ENCODE data around the gene LTC4S.
"Not testable (repeated sequence)": the region's sequence is repeated elsewhere in the genome, so short reads cannot be mapped to it uniquely, and the experiment has no call there.

Gene LTC4S

GRCh38 chr5:179777456-179777855 lies 16.3 kb upstream of the LTC4S start:
- Mint-ChIP-seq H3K4me1 (ENCODE audit: low read depth in 2 of 2) (peaks cover 0 to 5% of the 10 kb centered on the region in 2 donors), H3K27ac (peak overlapping the region in 1 of 2 donors; percentile 78), H3K36me3 (ENCODE audit: insufficient read depth) (peaks cover 23% of the 10 kb centered on the region), H3K4me3 (no peak overlapping the region), H3K27me3 (no peaks in the 10 kb centered on the region), H3K9me3 (no peaks in the 10 kb centered on the region)
- no peak for ATAC-seq (replicated peaks)
- no peak for DNase-seq

GRCh38 chr5:179777909-179778308 lies 15.9 kb upstream of the LTC4S start:
- Mint-ChIP-seq H3K27ac (peak overlapping the region; percentile 72 to 78), H3K27me3 (no peaks in the 10 kb centered on the region), H3K9me3 (no peaks in the 10 kb centered on the region), H3K4me1 (ENCODE audit: low read depth in 2 of 2) (peaks cover 0 to 5% of the 10 kb centered on the region in 2 donors), H3K4me3 (no peak overlapping the region), H3K36me3 (ENCODE audit: insufficient read depth) (peaks cover 19% of the 10 kb centered on the region)
- ATAC-seq (replicated peaks), result no peak
- no peak for DNase-seq

GRCh38 chr5:179778591-179778990 lies 15.2 kb upstream of the LTC4S start:
- Mint-ChIP-seq H3K4me3 (no peak overlapping the region), H3K27me3 (no peaks in the 10 kb centered on the region), H3K27ac (peak overlapping the region; percentile 72 to 78), H3K9me3 (no peaks in the 10 kb centered on the region), H3K4me1 (ENCODE audit: low read depth in 2 of 2) (peaks cover 0 to 5% of the 10 kb centered on the region in 2 donors), H3K36me3 (ENCODE audit: insufficient read depth) (peaks cover 15% of the 10 kb centered on the region)
- no peak for DNase-seq
- no peak for ATAC-seq (replicated peaks)

- DNase-seq, result no peak
- no peak for ATAC-seq (replicated peaks)
- Mint-ChIP-seq H3K9me3 (no peaks in the 10 kb centered on the region), H3K27me3 (no peaks in the 10 kb centered on the region), H3K4me3 (no peak overlapping the region), H3K36me3 (ENCODE audit: insufficient read depth) (peaks cover 8% of the 10 kb centered on the region), H3K4me1 (ENCODE audit: low read depth in 2 of 2) (peaks cover 0 to 5% of the 10 kb centered on the region in 2 donors), H3K27ac (no peak overlapping the region)
These were observed 14.0 kb upstream of the LTC4S start for GRCh38 chr5:179779826-179780225.

- Mint-ChIP-seq H3K27me3 (no peaks in the 10 kb centered on the region), H3K27ac (no peak overlapping the region), H3K4me1 (ENCODE audit: low read depth in 2 of 2) (peaks cover 0 to 5% of the 10 kb centered on the region in 2 donors), H3K4me3 (no peak overlapping the region), H3K36me3 (ENCODE audit: insufficient read depth) (peaks cover 5% of the 10 kb centered on the region), H3K9me3 (no peaks in the 10 kb centered on the region)
- ATAC-seq (replicated peaks) (no peak), DNase-seq (no peak)
These were observed 13.4 kb upstream of the LTC4S start for GRCh38 chr5:179780362-179780761.

GRCh38 chr5:179781846-179782245 lies 11.9 kb upstream of the LTC4S start:
- H3K4me1 Mint-ChIP-seq (ENCODE audit: low read depth in 2 of 2), result peaks cover 4 to 5% of the 10 kb centered on the region in 2 donors
- no peak overlapping the region for H3K4me3 Mint-ChIP-seq
- ATAC-seq (replicated peaks), result no peak
- peak overlapping the region; percentile 23 to 41 for H3K27ac Mint-ChIP-seq
- no peaks in the 10 kb centered on the region for H3K9me3 Mint-ChIP-seq
- DNase-seq, result no peak
- no peaks in the 10 kb centered on the region for H3K36me3 Mint-ChIP-seq (ENCODE audit: insufficient read depth)
- H3K27me3 Mint-ChIP-seq, result no peaks in the 10 kb centered on the region

- Mint-ChIP-seq H3K4me3 (no peak overlapping the region), H3K9me3 (no peaks in the 10 kb centered on the region), H3K27ac (no peak overlapping the region)
These were observed 10.7 kb upstream of the LTC4S start for GRCh38 chr5:179783128-179783527.

GRCh38 chr5:179786861-179787260 lies 6.9 kb upstream of the LTC4S start:
- Mint-ChIP-seq H3K27me3 (no peaks in the 10 kb centered on the region), H3K36me3 (ENCODE audit: insufficient read depth) (peaks cover 3% of the 10 kb centered on the region), H3K9me3 (no peaks in the 10 kb centered on the region), H3K4me3 (no peak overlapping the region), H3K4me1 (ENCODE audit: low read depth in 2 of 2) (peaks cover 0 to 4% of the 10 kb centered on the region in 2 donors), H3K27ac (peak overlapping the region in 1 of 2 donors; percentile 74)
- ATAC-seq (replicated peaks), result no peak
- DNase-seq, result no peak

More at GRCh38 chr5:179783128-179783527, 10.7 kb upstream of the LTC4S start:
- H3K36me3 Mint-ChIP-seq (ENCODE audit: insufficient read depth), result no peaks in the 10 kb centered on the region
- peaks cover 4 to 5% of the 10 kb centered on the region in 2 donors for H3K4me1 Mint-ChIP-seq (ENCODE audit: low read depth in 2 of 2)
- DNase-seq (no peak), ATAC-seq (replicated peaks) (no peak)
- H3K27me3 Mint-ChIP-seq, result no peaks in the 10 kb centered on the region

DNA sequence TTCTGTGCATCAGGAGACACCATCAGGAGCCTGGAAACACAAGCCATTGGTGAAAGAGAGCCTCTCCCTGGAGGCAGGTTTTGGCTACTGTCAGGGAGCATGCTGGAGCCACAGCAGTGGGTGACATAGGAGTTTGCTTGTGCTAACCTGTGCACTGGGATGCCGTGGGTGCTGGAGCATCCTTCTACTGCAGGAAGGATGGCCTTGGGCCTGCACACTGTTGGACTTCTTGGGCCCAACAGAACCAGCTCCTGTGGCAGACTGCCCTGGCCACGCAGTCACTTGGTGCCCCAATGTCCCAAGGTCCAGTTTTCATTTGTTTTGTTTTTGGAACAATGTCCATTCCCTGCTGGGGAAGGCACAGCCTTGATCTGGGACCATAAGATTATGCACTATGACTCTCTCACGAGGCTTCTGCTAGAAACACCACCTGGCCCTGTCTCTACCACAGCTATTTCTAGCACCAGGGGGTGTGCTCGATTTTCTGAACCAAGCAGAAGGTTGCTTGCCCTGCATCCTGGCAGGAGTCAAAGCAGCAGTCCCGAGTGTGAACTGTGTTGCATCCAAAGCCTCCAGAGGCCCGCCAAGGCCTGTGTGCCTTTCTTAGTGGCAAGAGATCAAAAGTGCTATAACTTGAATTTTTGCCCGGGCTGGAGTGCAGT lies 5.5 kb upstream of the LTC4S start:
- Mint-ChIP-seq H3K4me1 (ENCODE audit: low read depth in 2 of 2) (peaks cover 7 to 9% of the 10 kb centered on the region in 2 donors), H3K9me3 (no peaks in the 10 kb centered on the region), H3K36me3 (ENCODE audit: insufficient read depth) (peaks cover 3% of the 10 kb centered on the region), H3K4me3 (no peak overlapping the region), H3K27me3 (no peaks in the 10 kb centered on the region), H3K27ac (no peak overlapping the region)
- ATAC-seq (replicated peaks) (no peak), DNase-seq (no peak)

DNA sequence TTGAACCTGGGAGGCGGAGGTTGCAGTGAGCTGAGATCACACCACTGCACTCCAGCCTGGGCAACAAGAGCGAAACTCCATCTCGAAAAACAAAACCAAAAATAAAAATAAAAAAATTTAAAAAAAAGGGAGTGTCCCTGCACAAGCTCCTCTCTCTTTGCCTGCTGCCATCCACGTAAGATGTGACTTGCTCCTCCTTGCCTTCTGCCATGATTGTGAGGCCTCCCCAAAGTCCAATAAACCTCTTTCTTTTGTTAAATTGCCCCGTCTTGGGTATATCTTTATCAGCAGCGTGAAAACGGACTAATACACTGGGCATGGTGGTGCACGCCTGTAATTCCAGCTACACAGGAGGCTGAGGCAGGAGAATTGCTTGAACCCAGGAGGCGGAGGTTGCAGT lies 4.5 kb upstream of the LTC4S start:
- not testable (repeated sequence) for H3K4me3 Mint-ChIP-seq; DNase-seq; ATAC-seq (replicated peaks); H3K27me3 Mint-ChIP-seq; H3K36me3 Mint-ChIP-seq (ENCODE audit: insufficient read depth); H3K27ac Mint-ChIP-seq; H3K9me3 Mint-ChIP-seq
- H3K4me1 Mint-ChIP-seq (ENCODE audit: low read depth in 2 of 2), result peaks cover 15 to 19% of the 10 kb centered on the region in 2 donors

- Mint-ChIP-seq H3K4me3 (peak overlapping the region in 1 of 2 donors; percentile 20), H3K36me3 (ENCODE audit: insufficient read depth) (peaks cover 25% of the 10 kb centered on the region), H3K9me3 (no peaks in the 10 kb centered on the region), H3K4me1 (ENCODE audit: low read depth in 2 of 2) (peaks cover 23 to 34% of the 10 kb centered on the region in 2 donors), H3K27me3 (no peaks in the 10 kb centered on the region), H3K27ac (peak overlapping the region; percentile 71 to 97)
- no peak for DNase-seq
- no peak for ATAC-seq (replicated peaks)
These were observed 1.7 kb upstream of the LTC4S start for GRCh38 chr5:179791881-179792611.

DNA sequence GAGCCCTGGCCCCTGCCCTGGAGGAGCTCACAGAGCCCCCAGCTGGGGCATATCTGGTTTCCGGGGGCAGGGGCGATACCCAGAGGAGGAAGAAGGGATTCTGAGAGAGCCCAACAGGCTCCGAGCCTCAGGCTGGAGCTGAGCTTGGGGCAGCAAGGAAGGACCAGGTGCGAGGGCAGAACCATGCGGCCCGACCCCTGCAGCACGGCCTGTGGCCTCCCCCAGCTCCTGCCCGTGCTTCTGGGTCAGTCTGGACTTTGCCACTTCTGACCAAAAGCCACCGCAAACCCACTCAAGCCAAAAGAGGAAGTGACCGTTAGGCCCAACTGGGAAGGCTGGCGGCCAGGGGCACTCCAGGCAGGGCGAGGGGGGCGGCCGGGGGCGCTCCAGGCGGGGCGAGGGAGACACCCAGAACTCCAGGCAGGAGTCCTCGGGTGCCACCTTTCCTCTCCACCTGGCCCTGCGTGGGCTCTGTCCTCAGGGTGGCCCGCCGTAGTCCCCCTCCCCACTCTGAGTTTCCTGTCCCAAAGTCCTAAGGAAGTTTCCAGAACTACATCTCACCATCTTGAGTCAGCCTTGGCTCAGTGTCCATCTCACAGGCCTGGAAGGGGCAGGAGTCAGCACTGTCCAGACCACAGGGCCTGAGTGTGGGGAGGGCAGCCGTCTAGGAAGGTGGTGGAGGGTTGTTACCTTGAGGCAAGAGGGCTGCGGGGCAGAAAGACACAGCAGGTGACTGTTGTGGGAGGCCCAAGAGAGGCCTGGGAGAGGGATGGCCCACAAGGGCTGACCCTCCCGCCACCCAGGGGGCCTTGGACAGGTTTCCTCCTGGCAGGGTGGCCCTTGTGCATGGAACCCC lies 946 bp upstream of the LTC4S start:
- H3K36me3 Mint-ChIP-seq (ENCODE audit: insufficient read depth), result peaks cover 32% of the 10 kb centered on the region
- ATAC-seq (replicated peaks) (no peak), DNase-seq (no peak)
- peaks cover 24 to 34% of the 10 kb centered on the region in 2 donors for H3K4me1 Mint-ChIP-seq (ENCODE audit: low read depth in 2 of 2)
- no peaks in the 10 kb centered on the region for H3K27me3 Mint-ChIP-seq
- peak overlapping the region; percentile 76 to 77 for H3K4me3 Mint-ChIP-seq
- H3K9me3 Mint-ChIP-seq, result no peaks in the 10 kb centered on the region
- H3K27ac Mint-ChIP-seq, result peak overlapping the region; percentile 88 to 97

DNA sequence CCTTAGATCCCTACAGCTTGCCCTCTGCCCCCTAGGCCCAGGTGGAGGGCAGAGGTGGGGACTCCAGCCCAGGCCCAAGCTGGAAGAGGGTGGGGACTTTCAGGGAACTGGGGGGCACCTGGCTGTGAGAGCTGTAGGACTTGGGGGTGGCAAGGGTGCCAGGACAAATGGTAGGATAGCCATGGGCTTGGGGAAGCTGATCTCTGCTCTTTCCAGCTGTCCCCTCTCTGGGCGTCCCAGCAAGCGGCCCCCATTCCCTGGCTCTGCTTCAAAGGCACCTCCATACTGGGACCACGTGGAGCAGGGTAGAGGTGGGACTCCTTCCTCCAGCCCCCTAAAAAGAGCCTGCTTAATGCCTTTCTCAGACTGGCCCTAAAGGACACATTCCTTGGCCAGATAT lies 385 bp downstream of the LTC4S start:
- no peaks in the 10 kb centered on the region for H3K9me3 Mint-ChIP-seq
- H3K4me3 Mint-ChIP-seq, result peak overlapping the region; percentile 76 to 77
- peaks cover 24 to 34% of the 10 kb centered on the region in 2 donors for H3K4me1 Mint-ChIP-seq (ENCODE audit: low read depth in 2 of 2)
- peak overlapping the region; percentile 88 to 97 for H3K27ac Mint-ChIP-seq
- no peak for ATAC-seq (replicated peaks)
- no peaks in the 10 kb centered on the region for H3K27me3 Mint-ChIP-seq
- DNase-seq, result no peak
- peaks cover 38% of the 10 kb centered on the region for H3K36me3 Mint-ChIP-seq (ENCODE audit: insufficient read depth)

All from effector memory CD8-positive, alpha-beta T cell (primary cell).